HG02938 (cell line): Measurements from ENCODE around the gene ETS1.

Experiments
- ATAC-seq: cut with Tn5 transposase; IDR thresholded peaks from one replicate; pipeline ENCODE4 v1.9.1; 2021; ENCODE audit warnings: mild to moderate bottlenecking, moderate library complexity; ENCODE audit not compliant: unreplicated experiment

Gene ETS1

DNA sequence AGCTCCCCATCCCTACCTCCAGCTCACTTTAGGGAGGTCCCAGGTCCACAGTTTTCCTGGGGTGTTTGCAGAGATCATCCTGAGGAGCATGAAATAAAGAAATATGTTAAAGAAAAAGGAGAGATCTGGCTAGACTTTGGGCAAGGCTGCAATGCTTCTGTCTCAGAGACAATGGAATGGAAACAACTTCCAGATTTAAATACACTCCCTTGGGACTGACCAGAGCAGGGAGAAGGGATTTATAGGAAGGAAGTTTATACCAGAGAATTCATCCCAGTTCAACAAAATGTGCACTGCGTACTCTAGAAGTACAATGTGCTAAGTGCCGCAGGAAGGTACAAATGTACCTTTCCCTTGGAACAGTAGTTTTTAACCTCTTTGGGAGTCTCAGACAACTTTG, 40.4 kb downstream of the ETS1 start:
- no peak for ATAC-seq

DNA sequence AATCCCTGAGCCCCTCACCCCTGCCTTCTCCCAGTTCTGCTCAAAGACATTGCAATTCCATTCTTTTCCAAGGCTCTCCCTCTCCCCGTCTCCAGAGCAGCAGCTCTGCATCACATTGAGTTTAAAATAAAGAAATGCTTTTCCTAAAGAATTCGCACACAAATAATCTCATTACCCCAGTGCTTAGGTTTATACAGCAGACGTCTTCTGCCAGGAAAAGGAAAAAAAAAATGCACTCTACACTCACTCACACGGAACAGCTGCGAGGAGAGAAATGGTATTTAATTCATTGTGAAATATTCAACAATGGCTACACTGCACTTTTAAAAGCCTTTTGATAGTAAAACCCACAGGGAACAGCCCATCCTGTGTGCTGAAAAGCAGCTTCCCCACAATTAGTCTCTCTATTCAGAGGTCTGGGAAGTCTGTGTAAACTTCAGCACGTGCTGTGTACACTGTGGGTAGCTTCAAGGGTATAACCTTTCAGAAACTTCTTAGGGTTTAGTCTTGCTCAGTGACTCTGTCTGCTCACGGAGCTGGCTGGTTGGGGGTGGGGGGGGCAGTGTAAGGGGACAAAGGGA, 42.8 kb downstream of the ETS1 start:
- ATAC-seq: no peak

DNA sequence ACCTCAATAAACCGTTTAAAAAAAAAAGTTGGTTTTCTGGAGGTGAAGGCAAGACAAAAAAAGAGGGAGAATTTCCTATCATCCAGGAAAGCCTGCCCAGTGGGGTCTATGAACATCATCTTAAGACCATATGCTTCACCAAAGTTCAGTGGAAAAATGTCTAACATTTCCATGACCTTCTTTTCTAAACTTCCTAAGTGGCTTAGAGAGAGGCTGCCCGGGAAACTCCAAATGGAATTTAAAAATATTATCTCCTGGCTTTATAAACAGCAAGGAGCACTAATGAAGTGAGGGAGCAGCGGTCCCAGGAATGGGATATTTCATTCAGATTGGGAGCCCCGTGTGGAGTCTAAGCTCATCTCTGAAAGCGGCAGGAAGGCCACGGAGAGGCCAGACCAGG, 46.9 kb downstream of the ETS1 start:
- no peak for ATAC-seq

DNA sequence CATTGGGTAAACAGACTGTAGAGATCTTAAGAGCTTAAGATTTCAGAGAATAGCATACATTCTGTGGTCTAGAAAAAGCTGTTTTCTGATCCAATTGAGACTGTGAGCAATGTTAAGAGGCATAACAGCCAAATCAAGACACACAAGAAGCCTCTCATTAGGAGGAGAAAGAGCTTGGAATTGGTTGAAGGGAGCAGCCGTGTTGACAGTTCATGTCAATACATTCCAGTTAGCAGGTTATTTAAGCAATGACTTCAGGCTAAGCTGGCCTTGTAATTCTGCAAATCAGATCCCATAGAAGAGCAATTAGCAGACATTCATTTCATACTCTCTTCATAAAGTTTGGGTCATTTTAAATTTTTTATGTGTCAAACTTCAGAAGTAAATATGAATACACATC, 50.9 kb downstream of the ETS1 start:
- ATAC-seq: no peak

DNA sequence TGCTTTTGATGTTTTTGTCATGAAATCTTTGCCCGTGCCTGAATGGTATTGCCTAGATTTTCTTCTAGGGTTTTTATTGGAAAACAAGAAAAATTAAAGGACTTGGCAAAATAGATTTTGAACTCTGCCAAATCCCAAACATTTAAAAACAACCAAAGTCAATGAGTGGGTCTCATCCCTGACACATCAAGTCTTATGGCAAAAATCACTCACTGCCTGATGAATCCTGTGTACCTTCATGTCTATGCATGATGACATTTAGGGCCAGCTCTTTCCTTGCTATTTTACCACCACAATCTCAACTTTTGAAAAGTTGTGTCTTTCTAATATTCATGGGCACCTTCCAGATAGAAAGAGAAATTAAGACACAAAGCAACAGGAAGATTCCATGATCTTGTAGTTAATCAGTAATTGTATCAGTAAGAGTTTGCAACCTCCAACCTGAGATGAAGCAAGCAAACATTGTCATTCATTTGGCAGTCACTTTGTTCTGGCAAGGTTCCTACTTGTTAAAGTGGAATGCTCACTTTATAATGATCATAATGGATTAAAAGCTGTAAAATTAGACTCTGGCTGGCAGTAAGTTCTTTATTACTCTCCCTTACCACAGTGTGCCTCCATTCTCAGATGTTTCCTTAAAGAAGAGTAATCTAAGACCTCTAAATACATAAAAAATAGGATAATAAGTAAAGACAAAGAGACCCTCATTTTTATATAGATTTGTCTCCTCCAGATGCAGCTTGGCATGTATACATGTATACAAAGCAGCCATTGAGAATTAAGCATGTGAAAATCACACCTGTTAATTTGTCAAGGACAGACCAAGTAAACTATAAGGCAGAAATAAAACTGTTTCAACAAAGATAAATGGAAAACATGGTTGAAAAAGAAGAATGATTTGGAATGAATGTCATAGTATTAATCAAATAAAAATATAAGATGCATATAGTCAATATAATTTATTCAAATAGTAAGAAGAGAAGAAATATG, 51.6 kb downstream of the ETS1 start:
- no peak for ATAC-seq

DNA sequence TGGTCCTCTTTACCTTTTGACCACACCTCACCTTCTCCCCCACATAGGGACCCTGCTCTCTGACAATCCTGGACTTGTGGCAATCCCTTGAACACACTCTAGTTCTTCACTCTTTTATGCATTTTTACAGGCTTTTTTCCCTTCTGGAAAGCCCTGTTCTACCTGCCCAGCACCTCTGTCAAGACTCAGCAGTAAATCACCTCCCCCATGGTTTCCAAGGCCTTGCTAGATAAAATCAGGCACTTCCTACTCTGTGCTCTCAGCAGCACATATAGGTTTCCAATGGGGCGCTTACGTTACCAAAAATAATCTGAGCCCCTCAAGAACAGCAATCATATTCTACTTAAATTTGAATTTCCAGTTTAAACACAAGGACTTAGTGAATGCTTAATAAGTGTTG, 53.9 kb downstream of the ETS1 start:
- ATAC-seq: no peak

DNA sequence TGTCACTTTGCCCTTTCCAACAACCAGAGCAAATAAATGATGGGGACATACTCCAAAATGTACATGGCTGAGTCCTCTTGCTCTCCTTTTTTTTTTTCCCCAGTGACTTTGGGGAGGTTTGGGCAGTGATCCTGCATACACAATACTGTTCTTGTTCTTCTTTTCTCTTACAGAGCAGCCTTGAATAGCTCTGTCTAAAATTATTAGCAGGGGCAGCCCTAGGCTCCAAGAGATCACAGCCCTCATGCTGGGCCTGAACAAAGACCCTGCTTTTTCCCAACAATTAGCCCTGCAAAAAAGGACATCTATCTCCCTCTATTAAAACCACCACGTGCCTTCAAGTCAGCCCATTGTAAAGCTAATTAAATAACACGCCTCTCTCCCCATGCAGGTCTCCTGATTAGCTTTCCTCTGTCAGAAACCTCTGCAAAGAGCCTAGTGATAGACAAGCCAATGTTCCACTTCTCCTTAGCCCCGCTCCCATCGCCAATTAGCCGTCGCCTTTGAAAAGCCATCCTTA, 54.7 kb downstream of the ETS1 start:
- no peak for ATAC-seq

DNA sequence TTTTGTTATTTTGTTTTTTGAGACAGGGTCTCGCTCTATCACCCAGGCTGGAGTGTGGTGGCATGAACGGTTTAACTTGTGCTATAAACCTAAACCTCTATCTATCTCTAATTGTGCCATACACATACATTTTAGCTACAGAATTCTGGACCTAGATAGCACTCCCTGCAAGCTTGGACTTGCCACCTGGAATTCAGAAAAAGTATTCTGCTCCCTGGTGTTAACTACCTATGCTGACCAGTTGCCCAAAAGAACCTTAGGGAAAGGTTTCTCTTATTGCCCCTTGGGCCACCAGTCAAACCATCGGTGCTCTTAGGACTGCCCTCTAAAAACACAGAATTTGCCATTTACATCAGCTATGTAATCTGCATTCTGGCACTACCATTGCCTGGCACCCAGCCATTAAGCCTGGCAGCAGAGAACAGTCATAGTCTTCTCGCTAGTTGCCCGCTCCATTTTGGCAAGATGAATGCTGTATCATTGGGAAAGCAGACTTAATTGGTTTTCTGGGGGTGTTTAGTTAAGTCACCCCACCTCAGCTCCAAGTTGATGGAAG, 55.3 kb downstream of the ETS1 start:
- no peak for ATAC-seq

DNA sequence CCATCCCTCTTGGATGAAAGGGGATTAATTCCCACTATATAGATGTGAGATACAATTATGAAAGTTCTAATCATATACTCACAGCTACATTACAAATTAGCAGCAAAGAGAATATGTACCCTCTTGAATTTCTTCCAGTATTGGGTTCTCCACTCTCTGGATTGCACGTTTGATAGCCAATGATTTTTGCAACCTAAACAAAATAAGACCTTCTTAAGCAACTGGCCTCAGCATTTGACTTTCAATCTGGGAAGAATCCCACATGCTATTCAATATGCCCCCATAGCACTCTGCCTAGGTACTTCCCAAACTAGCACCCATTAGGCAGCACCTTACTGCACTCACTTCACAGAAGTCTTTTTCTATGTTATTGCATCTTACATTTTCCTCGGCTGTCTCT, 55.8 kb downstream of the ETS1 start:
- no peak for ATAC-seq

DNA sequence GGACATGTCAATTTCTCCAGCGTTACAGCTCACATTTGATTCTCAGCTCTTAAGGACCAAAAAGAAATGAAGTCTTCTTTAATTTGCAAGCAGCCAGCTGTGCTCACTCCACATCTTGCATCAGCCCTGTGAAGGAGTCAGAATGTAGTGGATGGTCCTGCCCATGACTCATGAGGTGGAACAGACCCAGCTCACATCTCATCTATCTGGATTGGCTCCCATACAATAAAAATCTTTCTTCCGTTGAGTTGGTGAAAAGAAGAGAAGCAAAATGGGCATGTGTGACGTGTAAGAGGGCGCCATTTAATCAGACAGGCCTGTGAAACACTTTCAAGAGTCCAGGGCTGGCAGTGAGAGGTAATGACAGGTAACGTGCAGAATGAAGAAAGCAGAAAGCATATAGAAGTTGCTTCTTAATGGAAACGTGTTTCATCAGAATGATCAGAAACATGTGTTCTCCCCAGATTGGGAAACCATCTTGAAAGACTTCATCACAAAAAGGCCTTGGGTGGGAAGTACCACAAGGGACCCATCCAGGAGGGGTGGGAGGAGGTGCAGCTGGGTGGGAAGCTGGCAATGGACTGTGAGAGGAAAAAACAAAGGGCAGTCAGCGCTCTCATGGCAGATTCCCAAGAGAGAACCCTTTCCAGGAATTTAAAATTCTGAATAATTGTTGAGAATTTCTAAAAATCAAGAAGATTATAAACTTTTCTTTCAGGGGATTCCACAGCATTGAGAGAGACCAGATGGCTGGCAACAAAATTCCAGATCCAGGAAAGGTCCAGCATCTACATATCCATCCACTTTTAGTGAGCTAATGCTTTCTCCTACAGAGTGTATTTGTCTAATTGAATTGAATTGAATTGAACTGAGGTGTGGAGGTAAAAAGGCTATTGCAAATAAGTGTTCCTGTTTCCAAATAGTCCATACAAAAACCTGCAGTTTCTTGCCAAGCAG, 57.0 kb downstream of the ETS1 start:
- no peak for ATAC-seq

DNA sequence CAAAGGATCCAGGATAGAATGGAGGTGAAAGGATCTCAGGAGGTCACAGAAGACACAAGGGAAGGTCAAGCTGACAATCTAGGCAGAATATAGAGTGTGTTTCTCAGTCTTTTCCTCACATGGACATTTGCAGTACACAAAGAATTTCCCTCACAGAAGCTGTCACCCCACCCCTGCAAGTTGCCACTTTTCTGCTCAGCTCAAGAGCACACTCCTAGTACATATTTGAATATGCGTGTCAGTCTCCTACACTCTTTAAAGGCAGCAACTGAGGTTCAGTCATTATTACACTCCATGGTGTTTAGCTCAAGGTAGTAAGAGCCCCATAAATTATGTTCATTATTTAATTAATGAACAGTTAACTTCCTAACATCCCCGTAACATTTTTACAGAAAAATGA, 59.1 kb downstream of the ETS1 start:
- ATAC-seq: no peak

DNA sequence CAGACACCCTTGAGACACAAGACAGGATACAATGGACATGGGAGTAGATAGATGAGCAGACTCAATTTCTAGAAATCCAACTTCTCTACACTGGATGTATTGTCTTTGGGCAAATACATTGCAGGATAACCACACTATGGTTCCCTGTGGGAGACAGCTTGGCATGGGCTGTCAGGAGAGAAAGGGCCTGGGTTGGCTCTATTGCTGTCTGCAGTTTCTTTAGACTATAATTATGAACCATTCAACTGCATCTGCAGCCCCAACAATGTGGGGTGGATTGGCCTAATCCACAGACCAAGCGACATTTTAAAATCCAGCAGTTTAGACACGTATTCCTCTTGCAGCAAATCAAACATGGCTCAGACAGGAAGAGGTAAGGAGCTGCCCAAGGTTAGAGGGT, 60.3 kb downstream of the ETS1 start:
- ATAC-seq: no peak

DNA sequence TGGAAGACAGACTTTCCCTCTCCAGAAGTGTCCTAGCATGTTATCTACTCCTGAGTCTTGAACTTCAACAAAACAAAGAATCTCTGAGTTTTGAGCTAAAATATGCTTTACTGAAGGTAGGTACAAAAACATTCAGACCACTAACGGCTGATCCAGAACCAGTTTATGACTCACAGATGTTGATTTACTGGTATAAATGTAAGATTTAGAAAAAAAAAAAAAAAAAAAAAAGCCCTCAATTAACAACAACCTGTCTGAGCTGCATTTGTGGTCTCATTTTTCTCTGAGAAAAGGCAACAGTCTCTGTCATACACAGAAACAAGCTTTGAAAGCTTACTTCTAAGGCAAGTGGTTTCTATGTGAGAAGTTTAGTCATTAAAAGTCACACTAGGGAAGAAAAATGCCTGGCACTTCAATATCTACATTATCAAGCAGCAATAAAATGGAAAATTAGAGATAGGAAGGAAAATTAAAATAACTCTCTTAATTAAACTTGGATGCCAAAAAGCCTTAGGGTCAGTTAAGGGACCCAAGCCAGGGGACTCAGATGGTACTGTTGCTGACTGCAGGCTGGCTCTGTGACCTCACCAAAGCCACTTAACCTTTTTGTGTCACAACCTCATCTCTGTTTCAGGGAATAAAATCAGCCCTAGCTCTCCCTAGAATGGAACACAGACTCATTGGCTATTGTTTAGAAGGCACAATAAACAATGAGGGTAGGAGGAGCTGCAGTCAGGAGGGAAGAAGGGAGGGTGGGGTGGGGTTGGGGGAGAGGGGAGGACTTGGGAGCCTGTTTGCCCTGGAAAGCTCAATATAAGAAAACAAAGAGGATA, 61.7 kb downstream of the ETS1 start:
- no peak for ATAC-seq

DNA sequence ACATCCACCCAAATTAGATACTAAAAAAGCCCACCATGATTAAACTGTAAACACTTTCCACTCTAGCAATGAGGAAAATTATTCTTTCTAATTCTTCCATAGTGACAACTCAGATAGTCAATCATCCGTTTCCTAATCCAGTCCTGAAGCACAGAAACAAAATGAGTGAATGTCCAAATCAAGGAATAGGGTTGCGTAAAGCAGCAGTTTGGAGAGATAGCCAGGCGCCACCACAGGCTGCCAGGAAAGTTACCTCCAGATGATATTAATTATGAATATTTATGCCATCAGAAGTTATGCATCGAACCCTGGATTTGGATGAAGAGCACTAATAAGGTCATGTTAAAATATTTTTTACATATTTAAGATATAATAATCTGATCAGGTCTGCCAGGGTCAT, 63.2 kb downstream of the ETS1 start:
- ATAC-seq: no peak

DNA sequence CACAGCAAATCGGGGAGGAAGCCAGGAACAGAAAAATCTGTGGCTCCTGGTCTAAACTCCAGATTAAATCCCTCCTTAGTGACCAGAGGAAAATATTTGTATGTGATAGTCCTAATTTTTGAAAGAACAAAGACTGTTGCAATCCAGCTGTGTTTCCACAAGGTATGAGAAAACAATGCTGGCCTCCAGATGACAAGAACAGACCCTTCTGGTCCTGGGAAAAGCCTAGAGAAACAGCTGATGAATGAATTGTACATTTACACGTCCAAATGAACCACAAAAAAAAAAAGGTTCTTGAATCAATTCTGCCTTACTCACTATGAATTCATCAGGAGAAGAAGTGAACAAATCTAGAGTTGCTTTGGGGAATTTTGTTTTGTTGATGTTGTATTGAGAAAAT, 63.7 kb downstream of the ETS1 start:
- no peak for ATAC-seq

DNA sequence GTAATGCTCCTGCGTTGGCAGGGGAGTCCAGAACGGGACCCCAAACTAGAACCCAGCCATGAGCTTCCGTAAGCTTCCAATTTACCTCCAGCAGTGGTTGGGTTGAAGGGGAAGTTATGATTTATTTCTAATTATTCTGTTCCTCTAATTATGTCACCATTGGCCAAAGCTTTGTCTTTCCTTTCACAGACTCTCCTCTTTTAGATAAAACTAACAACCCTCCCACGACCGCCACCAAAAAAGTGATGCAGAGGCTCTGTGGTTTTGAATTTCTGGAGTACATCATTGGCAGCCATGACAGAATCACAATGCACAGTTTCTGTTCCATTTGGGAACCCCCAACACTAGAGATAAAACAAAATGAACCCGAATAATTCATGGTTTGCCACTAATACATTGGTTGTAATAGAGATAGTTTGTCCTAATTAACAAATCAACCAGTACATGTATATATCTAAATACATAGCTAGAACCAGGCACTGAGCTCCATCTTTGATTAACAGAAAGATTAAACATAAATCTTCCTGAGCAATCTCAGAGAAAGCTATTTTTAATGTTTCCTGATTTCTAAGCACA, 64.3 kb downstream of the ETS1 start:
- ATAC-seq: no peak

DNA sequence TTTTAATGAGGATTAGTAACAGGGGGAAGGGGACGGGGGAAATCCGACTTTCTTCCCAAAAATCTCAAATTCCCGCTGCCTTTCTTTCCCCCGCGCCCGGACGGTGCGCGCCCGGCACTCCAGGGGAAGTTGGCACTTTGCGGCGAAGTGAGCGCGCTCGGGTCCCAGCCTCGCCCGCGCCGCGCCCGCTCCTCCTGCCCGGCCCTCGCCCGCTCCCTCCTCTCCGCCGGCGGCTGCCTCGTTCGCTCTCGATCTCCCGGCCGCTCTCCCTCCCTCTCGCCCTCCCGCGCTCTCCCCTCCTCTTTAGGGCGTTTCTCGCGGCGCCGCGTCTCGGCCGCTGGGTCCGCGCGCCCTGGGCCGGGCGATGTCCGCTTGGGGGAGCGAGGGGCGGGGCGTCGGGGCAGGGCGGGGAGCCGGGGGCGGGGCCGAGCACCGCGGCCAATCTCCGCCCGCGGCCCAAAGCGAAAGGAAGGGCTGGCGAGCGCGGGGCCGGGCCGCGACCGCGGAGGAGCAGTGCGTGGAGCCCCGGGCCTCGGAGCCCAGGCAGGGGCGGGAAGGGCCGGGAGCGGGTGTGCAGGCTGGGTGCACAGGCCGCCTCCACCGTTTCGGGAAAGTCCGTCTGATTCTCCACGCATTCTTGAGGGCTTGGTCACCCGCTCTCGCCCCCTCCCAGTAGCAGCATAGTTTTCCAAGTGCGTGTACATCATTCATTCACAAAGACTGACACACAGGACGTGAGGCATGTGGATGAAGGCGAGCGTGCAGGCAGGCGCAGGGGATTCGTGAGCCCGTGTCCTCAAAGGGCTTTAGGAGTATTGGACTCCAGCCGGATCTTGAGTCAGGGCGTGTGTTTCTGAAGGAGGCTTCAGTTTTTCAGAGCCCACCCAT, 65.1 kb downstream of the ETS1 start:
- peak; percentile 65 for ATAC-seq

DNA sequence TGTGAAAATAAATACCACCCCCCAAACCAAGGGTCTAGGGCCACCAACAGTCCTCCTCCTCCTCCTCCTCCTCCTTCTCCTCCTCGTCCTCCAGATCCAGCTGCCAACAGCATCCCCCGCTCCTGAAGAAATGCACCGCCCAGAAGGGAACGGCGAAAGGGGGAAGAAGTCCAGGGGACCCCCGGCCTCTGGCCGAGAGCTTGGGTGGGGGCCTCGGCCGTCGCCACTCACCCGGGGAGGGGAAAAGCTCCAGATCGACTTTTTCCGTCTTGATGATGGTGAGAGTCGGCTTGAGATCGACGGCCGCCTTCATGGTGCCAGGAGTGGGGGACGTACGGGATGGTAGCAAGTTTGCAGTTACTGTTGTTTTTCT, 65.7 kb downstream of the ETS1 start:
- ATAC-seq: peak; percentile 6
